ENCODE data around the gene PLIN1.

PLIN1 gene

DNA sequence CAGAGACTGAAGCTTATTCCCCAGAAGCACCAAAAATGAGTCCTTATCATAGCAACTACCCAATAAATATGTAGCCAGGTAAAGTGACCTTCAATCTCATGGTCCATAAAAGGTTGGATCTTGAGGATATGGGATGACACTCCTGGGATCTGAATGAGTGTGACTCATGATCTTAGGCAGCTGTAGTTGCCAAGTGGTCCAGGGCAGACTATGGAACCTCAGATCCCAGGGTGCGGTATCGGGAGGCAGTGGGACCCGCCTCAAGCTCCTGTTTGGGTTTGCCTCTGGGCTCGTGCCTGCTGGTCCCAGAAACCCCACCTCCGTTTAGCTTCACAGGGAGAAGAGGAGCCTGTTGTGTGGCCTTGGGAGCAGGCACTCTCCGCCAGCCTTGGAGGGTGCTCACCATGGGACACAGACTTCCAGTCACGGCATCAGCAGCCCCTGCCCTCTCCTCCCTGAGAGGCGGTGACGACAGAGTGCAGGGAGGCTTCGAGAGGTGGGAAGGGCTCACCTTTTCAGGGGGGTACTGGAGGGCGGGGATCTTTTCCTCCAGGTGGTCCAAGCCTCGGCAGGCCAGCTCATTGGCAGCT is 8.1 kb downstream of the PLIN1 start:
- DNase-seq = no peak

- DNase-seq = no peak
Measured at GRCh38 chr15:89669941-89670340, 9.2 kb downstream of the PLIN1 start.

GRCh38 chr15:89669309-89669865 is 9.8 kb downstream of the PLIN1 start:
- DNase-seq = no peak

- DNase-seq = no peak
Measured at GRCh38 chr15:89668171-89668570, 11.0 kb downstream of the PLIN1 start.

- DNase-seq = no peak
Measured at GRCh38 chr15:89667706-89667960, 11.5 kb downstream of the PLIN1 start.

- DNase-seq = no peak
Measured at GRCh38 chr15:89666858-89667705, 12.1 kb downstream of the PLIN1 start.

GRCh38 chr15:89666184-89666857 is 12.8 kb downstream of the PLIN1 start:
- no peak for DNase-seq

DNA sequence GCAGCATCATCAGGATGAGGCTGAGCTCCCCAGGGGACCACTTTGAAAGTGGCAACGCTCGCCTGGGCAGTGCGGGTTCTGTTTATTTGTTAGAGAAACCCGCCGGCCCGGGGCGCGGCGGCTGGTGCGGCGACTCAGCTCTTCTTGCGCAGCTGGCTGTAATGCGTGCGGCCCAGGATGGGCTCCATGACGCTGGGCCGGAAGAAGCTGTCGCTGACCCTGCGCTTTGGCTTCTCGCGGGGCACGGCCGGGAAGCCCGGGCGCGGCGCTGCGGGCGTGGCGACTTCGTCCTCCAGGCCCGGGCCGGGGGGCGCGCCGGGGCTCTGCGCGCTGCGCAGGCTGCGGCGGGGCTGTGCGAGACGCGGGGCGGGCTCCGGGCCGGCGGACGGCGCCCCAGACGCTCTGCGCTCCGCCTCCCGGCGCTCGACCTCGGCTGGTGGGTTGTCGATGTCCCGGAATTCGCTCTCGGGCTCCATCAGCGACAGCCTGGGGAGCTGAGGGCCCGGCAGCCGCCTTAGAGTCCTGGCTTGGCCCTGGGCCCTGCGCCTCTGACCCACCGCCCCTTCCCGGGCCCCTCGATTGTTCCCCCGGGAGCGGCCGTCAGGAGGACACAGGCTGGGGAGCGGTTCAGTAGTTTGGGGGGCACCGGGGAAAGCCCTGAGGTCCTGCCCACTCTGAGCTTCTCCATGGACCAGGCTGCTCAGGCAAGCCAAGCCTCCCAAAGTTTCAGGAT is 13.6 kb downstream of the PLIN1 start:
- DNase-seq = peak; percentile 11

- no peak for DNase-seq
Measured at GRCh38 chr15:89664441-89665350, 14.5 kb downstream of the PLIN1 start.

GRCh38 chr15:89662893-89663626 is 16.1 kb downstream of the PLIN1 start:
- no peak for DNase-seq

DNA sequence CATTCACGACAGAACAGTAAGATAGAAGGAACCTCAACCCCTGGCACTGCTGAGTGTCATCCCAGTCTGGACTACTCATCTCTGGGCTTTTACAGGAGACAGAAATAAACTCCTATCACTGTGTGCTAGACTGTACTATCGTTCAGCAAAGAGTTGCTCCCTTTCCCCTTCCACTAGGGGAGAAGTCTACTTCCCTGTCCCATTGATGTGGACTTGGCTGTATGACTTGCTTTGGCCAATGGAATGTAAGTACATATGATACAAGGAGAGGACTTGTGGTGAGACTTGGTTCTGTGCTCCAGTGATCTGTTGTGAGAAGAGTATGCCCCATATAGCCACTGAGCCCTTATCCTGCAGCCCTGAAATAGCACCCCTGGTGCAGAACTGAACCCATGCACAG is 18.6 kb downstream of the PLIN1 start:
- no peak for DNase-seq

DNA sequence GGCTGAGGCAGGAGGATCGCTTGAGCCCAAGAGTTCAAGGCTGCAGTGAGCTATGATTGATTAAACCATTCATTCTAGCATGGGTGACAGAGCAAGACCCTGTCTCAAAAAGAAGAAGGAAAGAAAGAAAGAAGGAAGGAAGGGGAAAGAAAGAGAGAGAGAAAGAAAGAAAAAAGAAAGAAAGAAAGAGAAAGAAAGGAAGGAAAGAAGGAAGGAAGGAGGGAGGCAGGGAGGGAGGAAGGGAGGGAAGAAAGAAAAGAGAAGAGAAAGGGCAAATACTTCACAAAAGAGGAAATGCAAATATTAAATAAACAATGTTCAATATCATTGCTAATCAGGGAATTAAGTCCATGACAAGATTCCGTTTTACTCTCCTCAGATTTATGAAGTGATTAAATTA is 19.9 kb downstream of the PLIN1 start:
- DNase-seq = no peak

DNA sequence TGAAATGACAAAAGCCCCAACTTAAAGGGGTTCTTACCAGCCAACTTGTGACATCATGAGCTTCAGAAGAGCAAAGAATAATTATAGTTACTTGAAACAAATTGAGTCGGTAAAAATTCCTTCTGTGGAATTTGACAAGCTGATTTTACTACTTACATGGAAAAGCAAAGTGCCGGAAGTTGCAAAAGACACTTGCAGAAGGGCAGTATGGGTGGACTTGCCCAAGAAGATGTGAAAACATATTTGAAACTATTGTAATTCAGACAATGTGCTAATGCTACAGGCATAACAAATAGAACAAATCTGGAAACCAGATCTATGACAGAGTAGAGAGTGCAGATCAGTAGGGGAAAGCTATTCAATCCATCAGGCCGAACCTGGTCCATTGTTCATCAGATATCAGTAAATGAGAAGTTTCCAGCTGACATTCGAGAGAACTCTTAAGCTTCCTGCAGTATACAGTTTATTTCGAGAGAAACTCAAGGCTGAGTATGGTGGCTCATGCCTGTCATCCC is 21.4 kb downstream of the PLIN1 start:
- DNase-seq = no peak

GRCh38 chr15:89656116-89656815 is 22.9 kb downstream of the PLIN1 start:
- no peak for DNase-seq

DNA sequence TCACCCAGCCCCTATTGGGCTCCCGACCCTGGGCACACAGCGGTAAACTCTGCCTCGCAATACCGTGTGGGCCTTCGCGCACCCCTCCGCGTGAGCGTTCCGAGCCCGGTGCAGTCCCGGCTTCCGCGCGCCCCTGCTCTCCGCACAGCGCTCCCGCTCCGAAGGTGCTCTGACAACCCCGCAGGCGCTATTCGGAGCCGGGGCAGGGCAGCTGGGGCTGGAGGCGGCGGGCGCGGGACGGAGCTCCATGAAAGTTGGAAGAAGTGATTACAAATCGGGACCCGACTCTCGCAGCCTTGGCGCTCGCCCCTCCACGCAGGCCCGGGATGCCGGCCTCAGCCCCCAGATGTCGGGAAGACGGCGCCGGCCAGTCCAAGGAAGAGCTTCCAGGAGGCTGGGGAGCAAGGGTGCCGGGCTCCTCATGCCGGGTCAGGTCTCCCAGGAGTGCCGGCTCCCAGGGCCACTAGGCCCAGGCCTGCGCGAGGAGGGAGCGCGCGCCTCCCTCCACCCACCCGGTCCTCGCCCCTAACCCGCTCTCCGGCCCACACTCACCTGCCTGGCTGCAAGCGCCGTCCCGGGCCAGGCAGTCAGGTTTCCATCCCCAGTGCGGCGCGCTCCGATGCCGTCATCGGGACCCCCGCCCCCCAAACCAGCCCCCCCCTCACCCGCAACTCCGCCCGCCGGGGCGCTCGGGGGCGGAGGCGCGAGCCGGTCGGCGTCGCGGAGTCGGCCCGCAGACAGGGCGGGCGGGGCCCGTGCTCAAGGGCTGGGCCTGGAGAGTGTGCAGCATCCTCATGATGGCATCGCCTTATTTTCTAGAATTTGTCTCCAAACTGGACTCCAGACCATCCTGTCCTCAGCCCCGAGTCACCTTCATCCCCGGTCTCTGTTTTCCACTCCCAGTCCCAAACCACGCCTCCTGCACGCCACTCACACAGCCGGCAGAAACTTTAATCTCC is 24.0 kb downstream of the PLIN1 start, which contains the start of gene KIF7:
KIF7 (minus strand) TSS at position 621 of the 959 bp plus-strand sequence. CDS start 2,537 bp downstream, outside the sequence.
- DNase-seq = peak; percentile 6

DNA sequence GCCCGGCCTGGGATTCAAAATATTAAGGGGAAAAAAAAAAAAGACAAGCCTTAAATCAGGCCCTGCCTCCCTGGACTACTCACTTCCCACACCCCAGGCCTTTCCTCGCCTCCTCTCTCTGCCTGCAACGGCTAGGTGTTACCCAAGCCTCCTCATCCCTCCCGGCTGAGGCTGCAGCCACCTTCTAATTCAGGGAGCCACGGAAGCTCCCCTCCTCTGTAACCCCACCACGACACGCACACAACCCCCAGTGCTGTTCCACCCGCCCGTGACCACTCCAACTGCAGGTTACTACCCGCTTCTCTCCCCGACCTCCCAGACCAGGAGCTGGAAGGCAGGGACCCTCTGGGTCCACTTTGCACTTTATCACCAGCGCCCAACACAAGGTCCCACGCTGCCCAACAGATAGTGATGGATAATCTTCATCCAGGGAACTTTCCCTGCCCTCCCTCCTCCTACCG is 24.8 kb downstream of the PLIN1 start:
- DNase-seq = no peak

DNA sequence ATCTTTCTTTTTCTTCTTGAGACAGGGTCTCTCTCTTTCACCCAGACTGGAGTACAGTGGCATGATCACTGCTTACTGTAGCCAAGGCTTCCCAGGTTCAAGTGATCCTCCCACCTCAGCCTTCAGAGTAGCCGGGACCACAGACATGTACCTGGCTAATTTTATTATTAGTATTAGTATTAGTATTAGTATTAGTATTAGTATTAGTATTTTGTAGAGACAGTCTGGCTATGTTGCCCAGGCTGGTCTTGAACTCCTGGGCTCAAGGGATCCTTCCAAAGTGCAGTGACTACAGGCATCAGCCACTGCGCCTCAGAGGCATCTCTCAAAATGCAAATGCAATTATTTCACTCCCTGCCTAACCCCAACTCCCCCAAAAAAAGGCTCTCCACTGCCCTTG is 25.6 kb downstream of the PLIN1 start:
- no peak for DNase-seq

DNA sequence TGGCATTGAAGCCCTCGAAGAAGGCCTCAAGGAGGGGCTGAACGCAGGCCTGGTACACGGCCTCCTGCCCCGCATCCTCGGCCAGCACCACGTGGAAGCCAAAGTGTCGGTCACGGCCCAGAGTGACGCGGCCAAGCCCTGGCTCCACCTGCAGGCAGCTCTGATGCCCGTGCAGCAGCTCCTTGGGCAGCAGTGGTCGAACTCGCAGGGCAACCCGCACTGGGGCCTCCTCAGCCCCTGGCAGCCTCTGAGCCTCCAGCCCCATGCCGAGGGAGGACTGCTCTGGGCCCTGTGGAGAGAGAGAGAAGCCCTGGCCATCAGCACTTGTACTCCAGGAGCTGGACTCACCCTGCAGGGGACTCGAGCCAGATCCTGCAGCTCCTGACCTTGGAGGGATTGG is 26.5 kb downstream of the PLIN1 start:
- DNase-seq = no peak

DNA sequence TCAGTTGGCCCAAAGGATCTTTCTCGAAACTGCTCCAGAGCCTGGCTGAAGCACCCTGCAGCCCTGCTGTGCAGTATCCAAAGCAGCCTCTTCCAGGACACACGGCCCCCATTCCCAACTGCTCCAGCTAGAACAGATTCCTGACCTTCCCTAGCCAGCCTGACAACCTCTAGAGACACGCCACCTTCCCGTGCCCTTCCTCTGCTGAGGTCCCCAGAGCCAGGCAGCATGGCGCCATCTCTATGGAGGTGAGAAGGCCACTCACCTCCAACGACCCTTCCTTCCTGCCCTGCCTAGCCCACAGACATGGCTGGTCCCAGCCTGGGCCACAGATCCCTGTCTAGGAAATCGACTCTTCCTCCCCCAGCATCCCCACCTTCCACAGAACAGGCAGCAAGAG is 27.0 kb downstream of the PLIN1 start:
- DNase-seq = no peak

Measured in midbrain (tissue), 1 donor.